K562 (cell line): Measurements from ENCODE around the gene TMEM184A. TPM values are rescaled to one million over a fixed set of nuclear protein-coding genes. Genes with fewer than 3 reads are reported as not detected.

ENCODE experiments used
- BACH1 ChIP-seq: fragments of 200-800 bp; sonication (Bioruptor generic); IDR thresholded peaks from 2 replicates; pipeline ENCODE4 v1.6.1; 2016; ENCODE audit warnings: missing genetic modification characterization, missing compliant biosample characterization
- BCOR ChIP-seq: fragments of 450-650 bp; IDR thresholded peaks from 2 replicates; pipeline ENCODE4 v1.6.1; 2016
- CCNT2 ChIP-seq: IDR thresholded peaks from 2 replicates; pipeline ENCODE4 v1.6.1; 2011; ENCODE audit warnings: borderline replicate concordance, low read depth, mild to moderate bottlenecking, moderate library complexity, mixed read lengths, low read length; ENCODE audit not compliant: insufficient read length; ENCODE audit errors: extremely low read depth
- CHCHD3 ChIP-seq: fragments of 250-450 bp; sonication (Bioruptor Pico); IDR thresholded peaks from 2 replicates; pipeline ENCODE4 v2.1.2; 2022; ENCODE audit warnings: mild to moderate bottlenecking
- EHMT2 ChIP-seq: fragments of 450-650 bp; IDR thresholded peaks from 2 replicates; pipeline ENCODE4 v1.6.1; 2018; ENCODE audit warnings: antibody characterized with exemption
- FOS ChIP-seq: IDR thresholded peaks from 3 replicates; pipeline ENCODE4 v1.6.1; 2011; ENCODE audit not compliant: insufficient read length; ENCODE audit errors: extremely low read depth
- FOXM1 ChIP-seq, 2 experiments: fragments of 450-650 bp in 1 of 2; sonication (generic) in 1 of 2; formaldehyde crosslinking in 1 of 2; IDR thresholded peaks; 2 replicates each; pipeline versions ENCODE4 v1.6.1 to v1.9.0; 2017 to 2022; ENCODE audit warnings: low read depth in 2 of 2, mild to moderate bottlenecking in 2 of 2, missing genetic modification reagents in 1 of 2, moderate library complexity in 1 of 2
- GABPB1 ChIP-seq: sonication (generic); formaldehyde crosslinking; IDR thresholded peaks from 2 replicates; pipeline ENCODE4 v1.8.0; 2022; ENCODE audit warnings: mild to moderate bottlenecking, missing genetic modification reagents
- HNRNPL ChIP-seq: fragments of 200-400 bp; formaldehyde crosslinking; IDR thresholded peaks from 2 replicates; pipeline ENCODE4 v1.6.1; 2017; ENCODE audit warnings: low read depth, mild to moderate bottlenecking, low read length
- MAZ ChIP-seq, 2 experiments: fragments of 450-650 bp in 1 of 2; sonication (generic) in 1 of 2; formaldehyde crosslinking; IDR thresholded peaks in 1 of 2; conservative IDR thresholded peaks in 1 of 2; 2 replicates each; pipeline versions ENCODE4 v1.4.0 to v1.5.0; 2020; ENCODE audit warnings: mild to moderate bottlenecking in 1 of 2, missing genetic modification reagents in 1 of 2
- MBD2 ChIP-seq: sonication (generic); IDR thresholded peaks from 2 replicates; pipeline ENCODE4 v1.6.1; 2016; ENCODE audit warnings: low read depth, borderline replicate concordance
- MED1 ChIP-seq: sonication (generic); formaldehyde crosslinking; IDR thresholded peaks from 2 replicates; pipeline ENCODE4 v1.8.1; 2023; ENCODE audit warnings: missing genetic modification reagents, borderline replicate concordance
- RBM14 ChIP-seq: fragments of 200-400 bp; formaldehyde crosslinking; IDR thresholded peaks from 2 replicates; pipeline ENCODE4 v1.6.1; 2018; ENCODE audit warnings: low read depth, mild to moderate bottlenecking, low read length, moderate library complexity, borderline replicate concordance; ENCODE audit not compliant: insufficient read depth
- RBM22 ChIP-seq: fragments of 200-400 bp; formaldehyde crosslinking; IDR thresholded peaks from 2 replicates; pipeline ENCODE4 v1.6.1; 2018; ENCODE audit warnings: low read length, low read depth; ENCODE audit not compliant: poor library complexity, severe bottlenecking
- SMARCA4 ChIP-seq: fragments of 450-650 bp; IDR thresholded peaks from 2 replicates; pipeline ENCODE4 v1.6.1; 2016
- SRSF3 ChIP-seq: fragments of 200-400 bp; formaldehyde crosslinking; IDR thresholded peaks from 2 replicates; pipeline ENCODE4 v1.6.1; 2016; ENCODE audit warnings: mild to moderate bottlenecking, low read length, moderate library complexity; ENCODE audit not compliant: insufficient read depth
- TAL1 ChIP-seq: fragments of 450-650 bp; IDR thresholded peaks from 2 replicates; pipeline ENCODE4 v1.6.1; 2016; ENCODE audit warnings: mild to moderate bottlenecking
- TBL1XR1 ChIP-seq, 2 experiments: IDR thresholded peaks; 2 replicates each; pipeline ENCODE4 v1.6.1; 2012; ENCODE audit warnings: improper control_type of control experiment in 2 of 2, low read length in 2 of 2, mild to moderate bottlenecking in 1 of 2
- TBP ChIP-seq: optimal IDR thresholded peaks from 2 replicates; pipeline ENCODE3; 2011; ENCODE audit warnings: low read depth, low read length, improper control_type of control experiment
- TEAD2 ChIP-seq: fragments of 450-650 bp; IDR thresholded peaks from 2 replicates; pipeline ENCODE4 v1.6.1; 2016; ENCODE audit warnings: missing genetic modification characterization, control low read depth, missing compliant biosample characterization
- USF1 ChIP-seq: sonication (generic); formaldehyde crosslinking; IDR thresholded peaks from 2 replicates; pipeline ENCODE4 v1.9.0; 2022; ENCODE audit warnings: mild to moderate bottlenecking, missing genetic modification reagents
- YBX1 ChIP-seq: fragments of 450-650 bp; IDR thresholded peaks from 2 replicates; pipeline ENCODE4 v1.7.1; 2016; ENCODE audit warnings: mild to moderate bottlenecking
- ZBTB7A ChIP-seq: IDR thresholded peaks from 2 replicates; pipeline ENCODE4 v1.6.1; 2011; ENCODE audit warnings: low read depth, mild to moderate bottlenecking, low read length, moderate library complexity, borderline replicate concordance; ENCODE audit not compliant: control insufficient read depth
- ZNF134 ChIP-seq: fragments of 250-450 bp; sonication (Bioruptor Pico); conservative IDR thresholded peaks from 2 replicates; pipeline ENCODE4 v1.4.0; 2020
- ZNF280B ChIP-seq: fragments of 250-450 bp; sonication (Bioruptor Pico); IDR thresholded peaks from 2 replicates; pipeline ENCODE4 v1.5.1; 2021; ENCODE audit warnings: mild to moderate bottlenecking
- ZNF699 ChIP-seq: fragments of 250-450 bp; sonication (Bioruptor Pico); IDR thresholded peaks from 2 replicates; pipeline ENCODE4 v1.8.0; 2021; ENCODE audit warnings: mild to moderate bottlenecking, moderate library complexity; ENCODE audit not compliant: insufficient replicate concordance
- ZNF766 ChIP-seq: fragments of 200-800 bp; sonication (Bioruptor generic); conservative IDR thresholded peaks from 2 replicates; pipeline ENCODE4 v1.6.1; 2016; ENCODE audit warnings: missing genetic modification characterization, missing compliant biosample characterization
- polyA plus RNA-seq, 8 experiments: library from polyadenylated mRNA; depleted of rRNA in 4 of 8; stranded (reverse) in 5 of 8; unstranded in 3 of 8; fragments of >200 nt; fragmentation: Nextera tagmentation in 2 of 8; fragmentation: Illumina TruSeq in 1 of 8; extraction: Ambion mirVana in 2 of 8; extraction: Trizol in 1 of 8; gene quantifications; 2 replicates each; pipeline versions ENCODE4 v1.2.1 to v1.2.3, GENCODE V29; 2011 to 2014; ENCODE audit warnings: inconsistent platforms in 1 of 8, missing spikeins in 1 of 8
- total RNA-seq, 7 experiments: library from RNA; depleted of rRNA in 6 of 7; stranded (reverse); fragments of >200 nt in 6 of 7; fragmentation: Illumina TruSeq in 2 of 7; extraction: Trizol in 2 of 7; gene quantifications; 2 replicates each; pipeline versions ENCODE4 v1.2.1 to v1.2.3, GENCODE V29; 2011 to 2021; ENCODE audit warnings: low replicate concordance in 1 of 7

Gene TMEM184A
- total and polyA plus RNA-seq, 9 of the 15 experiments (the other 6 are each of a cell fraction or from before 2014, with no cell fraction given) = 0.10 to 0.18 (median 0.11) TPM; not detected in 6

GRCh38 chr7:1537535-1538412, 18.2 kb downstream of the TMEM184A start (continued):
- TF ChIP-seq USF1 (CRISPR knock-in tag) = peak; percentile 72
- TF ChIP-seq BACH1 (tag) = no peak
- TF ChIP-seq EHMT2 = no peak
- TF ChIP-seq MED1 (CRISPR knock-in tag) = no peak
- peak; percentile 84 for TF ChIP-seq MBD2
- TF ChIP-seq RBM14 = no peak
- peak; percentile 84 for TF ChIP-seq CCNT2
- TF ChIP-seq RBM22 = peak; percentile 98
- no peak for TF ChIP-seq FOXM1 (IDR thresholded peaks at IDR 0.05; ENCODE audit: low read depth)
- TF ChIP-seq FOXM1 (CRISPR knock-in tag; IDR thresholded peaks at IDR 0.05; ENCODE audit: low read depth) = no peak
- no peak for TF ChIP-seq ZNF699 (CRISPR knock-in tag)
- peak; percentile 77; the same call in 1 of the 2 replicates for TF ChIP-seq ZBTB7A
- TF ChIP-seq CHCHD3 = no peak
- TF ChIP-seq TEAD2 (tag) = peak; percentile 45; the same call in 1 of the 2 replicates
- no peak for TF ChIP-seq ZNF766 (CRISPR knock-in tag)
- no peak for TF ChIP-seq TBP
- no peak for TF ChIP-seq ZNF134 (CRISPR knock-in tag)
- TF ChIP-seq ZNF280B (CRISPR knock-in tag) = no peak
- peak; percentile 58; the same call in 1 of the 2 replicates for TF ChIP-seq TAL1
- peak; percentile 34; the same call in 1 of the 2 replicates for TF ChIP-seq SMARCA4
- TF ChIP-seq TBL1XR1 (IDR thresholded peaks at IDR 0.05; ENCODE audit: low read length in 2 of 2) = peak in 1 of 2 experiments; percentile 56; a peak in 3 of 4 replicates
- TF ChIP-seq BCOR = peak; percentile 27; the same call in 1 of the 2 replicates
- TF ChIP-seq YBX1 = no peak
- 0 out of 4 replicates have a peak, but pooled peaks of 1 of the 2 experiments have one; percentile 27 for TF ChIP-seq MAZ (CRISPR knock-in tag; conservative IDR thresholded peaks at IDR 0.05 in 1 of 2, IDR thresholded peaks at IDR 0.05 in 1 of 2)
- no peak for TF ChIP-seq FOS
- no peak for TF ChIP-seq SRSF3
- peak; percentile 17; the same call in 1 of the 2 replicates for TF ChIP-seq GABPB1 (CRISPR knock-in tag)
- 0 out of 2 replicates have a peak, but pooled peaks have one; percentile 71 for TF ChIP-seq HNRNPL
